Activated T-cell treated with anti-CD3 and anti-CD28 coated beads, Interleukin-2, amount 50 U/mL, for 4 hours (primary cell): ENCODE data around the gene SCG5. TPM values are rescaled to one million over a fixed set of nuclear protein-coding genes. Genes with fewer than 3 reads are reported as not detected.
A peak's percentile ranks its signal among the peaks of the same experiment; 100 is the strongest.

Experiments used
- ATAC-seq, 2 donors: fragments of 200-7000 bp; cut with Tn5 transposase; one replicate each; pipeline ENCODE4 v1.10.0; 2021
- DNase-seq: peaks from one replicate; pipeline ENCODE4 v3.0.0-alpha.2; 2020
- H3K27me3 Mint-ChIP-seq: one replicate; pipeline ENCODE4 v1.8.0; 2021; ENCODE audit warnings: low read depth, mixed read lengths
- H3K36me3 Mint-ChIP-seq: one replicate; pipeline ENCODE4 v1.8.0; 2022; ENCODE audit warnings: mixed read lengths; ENCODE audit not compliant: insufficient read depth
- H3K4me1 Mint-ChIP-seq: one replicate; pipeline ENCODE4 v1.8.0; 2021; ENCODE audit warnings: low read depth, mixed read lengths
- H3K4me3 Mint-ChIP-seq: one replicate; pipeline ENCODE4 v1.8.0; 2021; ENCODE audit warnings: mild to moderate bottlenecking, moderate library complexity, mixed read lengths
- H3K9me3 Mint-ChIP-seq: one replicate; pipeline ENCODE4 v1.8.0; 2021; ENCODE audit warnings: mixed read lengths
- total RNA-seq, 3 donors: library from RNA; stranded (reverse); gene quantifications; one replicate each; pipeline ENCODE4 v1.2.1, GENCODE V29; 2021

The SCG5 gene
- total RNA-seq, 3 donors from 2014 or later, result 0.30 to 0.42 TPM; not detected in 1

DNA sequence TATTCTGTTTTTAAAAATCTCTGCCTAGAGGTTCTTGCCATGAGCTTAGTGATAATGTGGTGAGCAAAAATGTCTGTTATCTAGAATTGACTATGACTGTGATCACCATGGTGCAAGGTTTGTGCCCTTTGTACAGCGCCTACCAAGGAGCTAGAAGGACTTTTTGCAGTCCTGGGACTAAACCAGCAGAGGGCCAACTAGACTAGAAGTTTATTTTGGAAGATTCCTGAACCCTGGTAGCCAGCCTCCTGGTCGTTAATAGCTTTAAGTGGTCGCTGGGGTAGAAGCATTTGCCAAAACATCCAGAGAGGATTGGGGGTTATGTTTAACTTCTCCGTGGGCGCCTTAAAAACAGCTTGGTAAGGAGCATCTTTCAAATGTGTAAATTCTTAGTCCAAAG is 7.8 kb downstream of the SCG5 start:
- no peak for ATAC-seq

DNA sequence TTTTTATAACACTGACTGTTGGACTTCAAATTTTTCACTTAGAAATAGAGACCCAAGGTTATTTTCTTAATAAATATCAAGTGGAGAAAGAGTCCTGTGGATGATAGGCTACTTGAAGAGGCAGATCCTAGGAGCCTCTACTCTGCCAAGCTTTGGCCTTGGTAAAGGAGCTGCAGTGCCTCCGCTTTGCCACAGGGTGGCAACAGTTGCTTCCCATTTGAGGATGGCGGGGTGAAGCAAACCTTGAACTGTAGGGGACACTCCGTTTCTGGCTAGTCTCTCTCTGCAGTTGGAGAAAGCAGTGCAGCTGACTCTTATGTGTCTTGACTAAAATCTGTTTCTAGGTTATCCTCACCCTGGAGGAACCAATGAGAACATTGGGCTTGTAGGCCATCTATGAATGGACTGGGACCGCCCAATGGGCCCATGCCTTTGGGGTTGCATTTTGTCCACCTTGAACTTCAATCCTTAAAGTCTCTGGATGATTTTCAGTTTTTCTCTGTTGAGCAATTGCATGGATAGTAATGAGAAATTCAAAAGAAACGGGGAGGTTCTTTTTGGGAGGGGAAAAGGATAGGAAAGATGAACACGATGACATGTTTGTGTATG is 9.8 kb downstream of the SCG5 start:
- no peaks in the 10 kb centered on the region for H3K36me3 Mint-ChIP-seq
- DNase-seq, result peak; percentile 20
- H3K4me1 Mint-ChIP-seq, result no peaks in the 10 kb centered on the region
- no peaks in the 10 kb centered on the region for H3K9me3 Mint-ChIP-seq
- peak; percentile 61 to 84 for ATAC-seq
- no peaks in the 10 kb centered on the region for H3K27me3 Mint-ChIP-seq
- no peak overlapping the region for H3K4me3 Mint-ChIP-seq

More for the DNA sequence above, 7.8 kb downstream of the SCG5 start:
- H3K4me3 Mint-ChIP-seq, result no peak overlapping the region
- no peaks in the 10 kb centered on the region for H3K9me3 Mint-ChIP-seq
- DNase-seq, result no peak
- H3K27me3 Mint-ChIP-seq, result no peaks in the 10 kb centered on the region
- H3K4me1 Mint-ChIP-seq, result no peaks in the 10 kb centered on the region
- no peaks in the 10 kb centered on the region for H3K36me3 Mint-ChIP-seq

DNA sequence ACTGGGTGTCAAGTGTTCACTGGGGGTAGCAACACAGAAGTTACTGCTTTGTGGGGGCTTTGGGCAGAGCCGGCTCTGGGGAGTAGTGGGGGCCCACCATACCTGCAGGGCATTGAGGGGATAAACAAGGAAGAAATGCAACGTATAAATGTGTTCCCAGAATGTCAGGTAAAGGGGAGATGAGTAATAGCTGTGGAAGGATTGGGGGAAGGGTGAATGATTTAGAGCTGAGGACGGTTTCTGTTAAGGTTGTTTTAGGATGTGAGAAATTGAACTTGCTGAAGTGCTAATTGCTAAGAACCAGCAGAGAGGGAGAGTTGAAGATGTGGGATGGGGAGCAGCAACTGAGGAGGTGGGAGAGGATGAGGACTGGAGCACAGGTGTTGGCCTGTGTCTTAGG is 10.7 kb downstream of the SCG5 start:
- Mint-ChIP-seq H3K36me3 (no peaks in the 10 kb centered on the region), H3K4me1 (peaks cover under 1% of the 10 kb centered on the region), H3K27me3 (no peaks in the 10 kb centered on the region), H3K4me3 (no peak overlapping the region), H3K9me3 (no peaks in the 10 kb centered on the region)
- DNase-seq (no peak), ATAC-seq (no peak)

DNA sequence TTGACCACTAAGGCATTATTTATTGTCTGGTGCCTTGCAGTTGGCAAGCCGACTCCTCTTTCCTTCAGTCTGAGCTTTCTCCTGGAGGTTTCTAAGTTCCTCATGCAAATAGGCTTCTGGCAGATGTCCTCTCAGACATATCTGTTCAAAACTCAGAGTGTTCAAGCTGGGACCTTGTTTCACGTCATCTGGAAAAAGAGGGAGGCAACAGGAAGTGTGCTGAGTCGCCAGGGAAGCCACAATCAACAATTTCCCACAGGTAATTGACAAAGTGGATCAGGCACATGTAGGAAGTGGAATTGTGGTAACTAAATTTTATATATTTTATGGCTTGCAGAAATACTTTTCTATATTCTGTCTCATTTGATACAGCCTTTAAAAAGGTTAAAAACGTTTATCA is 14.6 kb downstream of the SCG5 start:
- Mint-ChIP-seq H3K4me3 (no peak overlapping the region), H3K27me3 (no peaks in the 10 kb centered on the region), H3K36me3 (no peaks in the 10 kb centered on the region), H3K9me3 (no peaks in the 10 kb centered on the region), H3K4me1 (peaks cover 8% of the 10 kb centered on the region)
- DNase-seq, result no peak
- ATAC-seq, result no peak

DNA sequence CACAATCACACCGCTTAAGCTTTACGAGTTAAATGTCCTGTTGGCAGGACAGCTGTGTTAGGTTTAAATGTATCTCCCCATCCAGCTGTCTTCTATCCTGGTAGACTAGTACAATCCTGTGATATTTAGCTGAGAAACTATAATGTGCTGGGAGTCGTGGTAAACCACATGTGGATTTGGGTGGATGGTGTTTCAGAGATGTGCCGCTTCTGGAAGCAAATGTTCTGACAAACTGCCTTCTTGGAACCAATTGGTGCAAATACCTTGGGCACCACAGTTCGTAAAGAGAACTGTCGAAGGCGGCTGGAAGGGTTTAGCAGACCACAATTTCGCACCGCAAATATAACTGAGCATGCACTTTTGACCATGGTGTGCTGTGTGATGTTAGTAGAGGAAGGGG is 15.0 kb downstream of the SCG5 start:
- Mint-ChIP-seq H3K4me1 (peaks cover 8% of the 10 kb centered on the region), H3K27me3 (no peaks in the 10 kb centered on the region), H3K36me3 (no peaks in the 10 kb centered on the region), H3K4me3 (no peak overlapping the region), H3K9me3 (no peaks in the 10 kb centered on the region)
- DNase-seq, result no peak
- no peak for ATAC-seq

DNA sequence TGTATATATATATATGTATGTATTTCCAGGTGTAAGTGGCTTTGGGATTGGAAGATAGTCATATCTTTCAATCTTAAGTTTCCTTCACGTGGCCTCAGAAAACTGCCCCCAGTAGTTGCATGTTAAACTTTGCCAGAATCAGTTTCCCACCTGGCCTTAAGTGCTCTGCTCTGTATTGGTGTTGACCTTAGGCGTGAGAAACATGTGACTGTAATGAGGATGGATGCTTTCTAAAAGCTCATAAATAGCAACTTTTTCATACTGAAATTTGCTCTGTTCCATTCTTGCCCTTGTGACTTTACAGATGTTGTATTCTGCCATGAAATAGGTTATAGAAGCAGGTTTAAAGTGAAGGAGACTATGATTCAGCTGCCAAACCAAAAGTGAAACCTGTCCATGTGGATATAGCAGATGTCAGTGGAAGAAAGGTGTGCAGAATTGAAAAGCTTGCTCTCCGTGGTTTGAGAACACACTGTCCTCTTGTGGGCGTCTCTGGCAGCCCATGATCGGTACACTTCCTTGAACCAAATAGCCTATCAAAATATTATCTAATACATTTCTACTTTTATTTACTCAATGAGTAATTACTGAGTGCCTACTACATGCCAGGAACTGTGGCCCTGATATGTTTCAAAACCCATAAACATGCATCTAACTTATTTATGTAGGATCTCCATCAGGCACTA is 15.8 kb downstream of the SCG5 start:
- H3K9me3 Mint-ChIP-seq, result no peaks in the 10 kb centered on the region
- peaks cover 8% of the 10 kb centered on the region for H3K4me1 Mint-ChIP-seq
- peak; percentile 65 to 70 for ATAC-seq
- H3K4me3 Mint-ChIP-seq, result no peak overlapping the region
- H3K27me3 Mint-ChIP-seq, result no peaks in the 10 kb centered on the region
- H3K36me3 Mint-ChIP-seq, result no peaks in the 10 kb centered on the region
- no peak for DNase-seq

DNA sequence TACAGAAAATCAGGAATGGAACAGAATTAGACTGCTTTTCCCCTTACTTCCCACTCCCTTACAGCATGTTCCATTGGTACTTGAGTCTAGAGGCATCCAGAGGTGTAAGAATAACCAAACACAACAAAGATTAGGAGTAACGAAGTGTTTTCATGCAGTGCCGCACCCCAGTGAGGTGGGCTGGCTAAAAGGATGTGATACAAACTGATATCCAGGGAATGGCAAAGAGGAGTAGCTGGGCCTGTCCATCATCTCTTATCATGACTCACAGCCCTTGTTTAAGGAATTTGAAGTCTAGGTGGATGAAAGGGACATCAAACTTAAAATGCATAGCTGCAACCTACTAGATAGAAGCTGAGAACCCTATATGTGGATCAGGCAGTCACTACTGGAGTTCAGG is 16.4 kb downstream of the SCG5 start:
- Mint-ChIP-seq H3K27me3 (no peaks in the 10 kb centered on the region), H3K36me3 (no peaks in the 10 kb centered on the region), H3K4me1 (peaks cover 12% of the 10 kb centered on the region), H3K4me3 (no peak overlapping the region), H3K9me3 (no peaks in the 10 kb centered on the region)
- DNase-seq, result no peak
- ATAC-seq, result no peak

DNA sequence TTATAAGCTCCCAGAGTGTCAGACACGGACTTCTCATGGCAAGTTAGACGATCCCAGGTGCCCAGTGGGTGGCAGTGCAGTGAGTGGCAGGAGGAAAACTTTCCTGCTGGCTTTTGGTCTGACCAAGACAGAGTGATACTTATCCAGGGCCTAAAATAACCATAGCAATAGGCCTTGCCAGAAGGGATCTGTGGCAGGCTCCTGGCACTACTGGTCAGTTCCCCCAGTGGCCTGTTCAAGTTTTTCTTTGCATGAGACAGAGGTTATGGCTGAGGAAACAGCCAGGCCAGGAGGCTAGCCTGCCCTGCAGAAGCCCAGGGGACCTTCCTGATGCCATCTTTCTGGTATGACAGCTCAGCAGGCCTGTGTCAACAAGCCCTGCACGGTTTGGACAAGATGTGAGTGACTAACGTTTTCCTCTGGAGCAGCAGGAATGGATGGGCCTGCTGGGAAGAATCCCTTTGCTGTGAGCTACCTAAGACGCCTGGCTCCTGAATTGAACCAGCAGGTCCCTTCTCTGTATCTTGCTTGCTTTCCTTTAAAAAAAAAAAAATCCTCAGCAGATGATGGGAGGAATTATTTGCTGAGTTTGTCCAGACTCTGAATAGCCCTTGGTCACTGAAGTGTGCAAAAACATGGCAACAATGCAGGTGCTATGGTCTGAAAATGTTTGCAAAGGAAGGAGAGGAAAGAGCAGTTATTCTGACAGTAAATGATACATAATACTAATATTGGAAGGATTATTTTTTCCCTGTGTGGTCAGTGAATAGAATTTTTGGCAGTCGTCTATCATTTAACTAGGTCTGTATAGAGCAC is 18.0 kb downstream of the SCG5 start:
- Mint-ChIP-seq H3K9me3 (no peaks in the 10 kb centered on the region), H3K36me3 (no peaks in the 10 kb centered on the region), H3K4me1 (peaks cover 12% of the 10 kb centered on the region), H3K27me3 (no peaks in the 10 kb centered on the region), H3K4me3 (no peak overlapping the region)
- ATAC-seq (no peak), DNase-seq (no peak)

DNA sequence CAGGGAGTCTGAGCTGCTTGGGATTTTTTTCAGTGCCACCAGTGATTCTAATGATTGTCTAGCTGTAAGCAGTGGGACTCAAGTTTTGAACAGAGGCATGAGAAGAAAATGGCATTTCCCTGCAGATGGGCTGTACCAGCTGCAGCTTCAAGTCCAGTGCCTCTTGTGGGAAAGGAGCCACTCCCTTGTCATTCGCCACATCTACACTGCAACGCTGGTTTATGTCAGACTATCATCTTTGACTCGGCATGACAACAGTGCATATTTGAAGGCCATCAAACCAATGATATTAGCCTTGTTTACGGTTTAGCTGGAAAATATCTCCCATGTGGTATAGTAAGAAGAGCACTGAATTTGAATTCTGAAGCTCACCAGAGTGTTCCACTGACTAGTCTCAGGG is 22.2 kb downstream of the SCG5 start:
- DNase-seq (no peak), ATAC-seq (no peak)
- Mint-ChIP-seq H3K36me3 (no peaks in the 10 kb centered on the region), H3K4me1 (peaks cover 4% of the 10 kb centered on the region), H3K9me3 (no peaks in the 10 kb centered on the region), H3K4me3 (no peak overlapping the region), H3K27me3 (no peaks in the 10 kb centered on the region)

DNA sequence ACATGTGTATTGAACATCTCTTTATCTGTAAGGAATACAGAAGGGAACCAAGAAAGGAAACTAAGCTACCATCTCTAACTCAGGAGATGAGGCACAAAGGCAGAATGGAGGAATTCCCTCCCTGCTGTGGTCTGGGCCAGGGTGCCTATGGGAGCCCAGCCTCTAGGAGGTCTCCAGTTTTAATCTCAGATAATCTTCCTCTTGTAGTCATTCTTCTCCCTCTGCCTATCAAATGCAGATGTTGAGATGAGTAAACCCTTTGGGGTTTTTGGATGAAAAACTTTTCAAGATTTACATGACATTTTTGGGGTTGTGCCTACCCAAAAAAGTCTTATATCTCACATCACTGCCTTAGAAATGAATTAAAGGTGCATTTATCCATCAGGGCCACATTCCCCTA is 23.3 kb downstream of the SCG5 start:
- H3K27me3 Mint-ChIP-seq, result no peaks in the 10 kb centered on the region
- H3K36me3 Mint-ChIP-seq, result no peaks in the 10 kb centered on the region
- ATAC-seq, result no peak
- H3K4me3 Mint-ChIP-seq, result no peak overlapping the region
- no peaks in the 10 kb centered on the region for H3K9me3 Mint-ChIP-seq
- no peak for DNase-seq
- H3K4me1 Mint-ChIP-seq, result peaks cover 4% of the 10 kb centered on the region

DNA sequence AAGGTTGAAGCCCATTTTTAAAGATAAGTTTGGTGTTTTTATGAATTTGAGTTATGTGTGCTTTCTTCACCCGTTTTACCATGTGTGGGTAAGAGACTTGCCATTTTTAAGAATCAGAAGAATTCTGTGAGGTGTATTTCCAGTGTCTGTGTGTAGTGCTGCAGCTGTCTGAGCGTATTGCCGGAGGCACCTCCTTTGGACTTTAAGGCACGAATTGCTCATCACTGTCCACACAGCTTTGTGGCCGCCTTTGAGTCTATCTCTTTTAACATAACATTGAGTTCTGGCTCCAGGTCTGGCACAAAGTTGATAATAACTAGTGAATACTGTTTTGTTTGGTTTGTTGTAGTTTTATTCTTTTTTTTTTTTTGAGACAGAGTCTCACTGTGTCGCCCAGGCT is 25.8 kb downstream of the SCG5 start:
- ATAC-seq (no peak), DNase-seq (no peak)
- Mint-ChIP-seq H3K4me3 (no peak overlapping the region), H3K27me3 (no peaks in the 10 kb centered on the region), H3K36me3 (no peaks in the 10 kb centered on the region), H3K4me1 (peaks cover 4% of the 10 kb centered on the region), H3K9me3 (no peaks in the 10 kb centered on the region)

DNA sequence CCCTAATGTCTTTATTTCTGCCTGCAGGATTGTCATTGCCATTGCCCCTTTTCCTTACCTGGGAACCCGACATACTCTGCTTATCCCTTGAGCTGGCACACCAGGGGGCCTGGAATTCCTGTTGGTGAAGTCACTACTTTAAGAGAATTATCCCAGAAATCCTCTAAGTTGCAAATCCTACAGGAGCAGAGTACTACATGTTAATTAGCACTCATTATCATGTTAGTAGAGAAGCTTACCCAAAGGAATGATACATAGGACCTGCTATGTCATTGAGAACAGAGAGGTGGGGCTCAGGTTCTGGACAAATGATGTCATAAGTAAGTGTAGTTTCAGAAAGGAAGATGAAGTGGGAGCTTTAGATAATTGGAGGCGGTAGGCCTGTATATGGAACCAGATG is 27.4 kb downstream of the SCG5 start:
- Mint-ChIP-seq H3K36me3 (no peaks in the 10 kb centered on the region), H3K27me3 (no peaks in the 10 kb centered on the region), H3K4me3 (no peak overlapping the region), H3K4me1 (no peaks in the 10 kb centered on the region), H3K9me3 (no peaks in the 10 kb centered on the region)
- ATAC-seq, result no peak
- DNase-seq, result no peak

DNA sequence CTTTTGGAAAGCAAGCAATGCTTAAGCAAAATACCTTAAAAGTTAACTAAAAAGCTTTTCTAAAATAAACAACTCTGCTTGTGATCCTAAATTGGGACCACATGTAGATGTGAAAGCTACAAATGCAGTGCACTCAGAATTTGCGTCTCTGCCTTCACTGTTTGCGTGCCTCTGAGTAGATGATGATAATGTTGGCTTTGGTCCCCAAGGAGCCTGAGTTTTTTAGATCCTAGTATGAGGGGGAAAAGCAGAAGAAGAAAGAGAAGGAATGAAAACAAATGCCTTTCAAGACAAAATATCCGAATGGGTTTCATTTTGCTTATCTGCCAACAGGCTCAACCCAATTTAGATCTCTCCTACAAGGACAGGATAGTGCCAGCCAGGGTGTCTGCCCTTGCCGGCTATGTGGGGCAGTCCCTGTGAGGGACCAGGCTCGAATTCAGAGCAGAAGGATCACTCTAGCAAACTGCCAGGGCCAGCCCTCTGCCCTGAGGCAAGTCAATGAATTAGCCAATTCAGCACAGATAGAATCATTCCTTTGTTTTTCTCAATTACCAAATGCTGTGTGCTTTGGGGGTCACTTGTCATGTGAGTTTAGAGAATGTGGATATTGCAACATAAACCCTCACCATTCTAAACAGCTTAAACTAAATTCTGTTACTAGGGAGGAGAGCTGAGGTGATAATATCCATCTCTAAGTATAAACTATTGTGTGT is 28.5 kb downstream of the SCG5 start:
- no peak for ATAC-seq
- no peaks in the 10 kb centered on the region for H3K36me3 Mint-ChIP-seq
- H3K9me3 Mint-ChIP-seq, result no peaks in the 10 kb centered on the region
- no peak overlapping the region for H3K4me3 Mint-ChIP-seq
- H3K4me1 Mint-ChIP-seq, result no peaks in the 10 kb centered on the region
- no peaks in the 10 kb centered on the region for H3K27me3 Mint-ChIP-seq
- no peak for DNase-seq

DNA sequence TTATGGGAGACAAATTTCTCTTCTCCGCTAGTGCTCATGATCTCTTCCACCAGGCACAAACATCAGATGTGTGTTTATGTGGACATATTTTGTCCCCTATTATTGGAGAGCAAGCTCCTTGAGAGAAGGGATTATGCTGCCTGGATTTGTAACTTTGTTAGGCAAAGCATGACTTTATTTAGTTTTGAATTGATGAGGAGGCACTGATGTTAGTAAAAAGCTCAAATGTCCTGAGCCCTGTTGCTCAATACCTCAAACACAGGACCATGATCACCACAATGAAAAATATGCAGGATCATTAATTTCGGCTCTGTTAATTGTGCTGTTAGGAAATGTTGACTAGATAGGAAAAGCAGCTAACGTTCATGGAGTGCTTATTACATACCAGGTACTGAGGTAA is 29.1 kb downstream of the SCG5 start:
- DNase-seq (no peak), ATAC-seq (no peak)
- Mint-ChIP-seq H3K4me3 (no peak overlapping the region), H3K4me1 (no peaks in the 10 kb centered on the region), H3K9me3 (no peaks in the 10 kb centered on the region), H3K36me3 (no peaks in the 10 kb centered on the region), H3K27me3 (no peaks in the 10 kb centered on the region)
